UCSD-AML1 (cell line): Measurements from ENCODE around the gene OR8D2.
A peak's percentile ranks its signal among the peaks of the same experiment; 100 is the strongest.
"Not testable (repeated sequence)": the region's sequence is repeated elsewhere in the genome, so short reads cannot be mapped to it uniquely, and the experiment has no call there.

Experiments
- DNase-seq: peaks from one replicate; lab custom pipeline; 2025; ENCODE audit not compliant: unreplicated experiment; lab: John Stamatoyannopoulos, UW

The OR8D2 gene

GRCh38 chr11:124294687-124295086, 25.3 kb downstream of the OR8D2 start:
- DNase-seq: no peak

- DNase-seq: no peak
Measured at GRCh38 chr11:124285610-124286344, 34.2 kb downstream of the OR8D2 start.

- no peak for DNase-seq
Measured at GRCh38 chr11:124278261-124278660, 41.7 kb downstream of the OR8D2 start.

- peak; percentile 44 for DNase-seq
Measured at GRCh38 chr11:124277804-124278203, 42.2 kb downstream of the OR8D2 start.

GRCh38 chr11:124277207-124277606, 42.8 kb downstream of the OR8D2 start:
- DNase-seq: no peak

- peak; percentile 14 for DNase-seq
Measured at GRCh38 chr11:124276081-124276480, 43.9 kb downstream of the OR8D2 start.

GRCh38 chr11:124274000-124274399, 46.0 kb downstream of the OR8D2 start:
- DNase-seq: no peak

GRCh38 chr11:124270886-124271285, 49.1 kb downstream of the OR8D2 start:
- not testable (repeated sequence) for DNase-seq
